GM21390 (cell line): ENCODE measurements around the gene P2RX6.

Experiments used
- ATAC-seq: cut with Tn5 transposase; IDR thresholded peaks from one replicate; pipeline ENCODE4 v1.9.1; 2021; ENCODE audit not compliant: unreplicated experiment

P2RX6 gene

DNA sequence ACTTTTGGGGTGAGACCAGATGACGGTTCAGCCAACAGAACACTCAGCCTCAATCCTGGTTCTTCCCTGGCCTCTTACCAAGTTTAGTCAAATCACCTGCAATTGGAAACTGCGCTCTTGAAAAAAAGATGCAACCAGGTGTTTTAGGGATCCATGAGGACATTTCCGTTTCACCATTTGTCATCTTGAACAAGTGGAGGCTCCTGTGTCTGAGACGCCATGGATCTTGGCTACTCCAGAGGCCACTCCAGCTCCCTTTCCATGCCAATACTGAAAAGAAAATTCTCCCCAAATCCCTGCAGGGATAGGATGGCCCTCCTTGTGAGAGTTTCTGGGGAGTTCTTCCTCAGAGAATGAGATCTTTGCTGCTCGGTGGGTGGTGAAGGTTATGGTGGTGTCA, 58.5 kb downstream of the P2RX6 start:
- ATAC-seq, result no peak

DNA sequence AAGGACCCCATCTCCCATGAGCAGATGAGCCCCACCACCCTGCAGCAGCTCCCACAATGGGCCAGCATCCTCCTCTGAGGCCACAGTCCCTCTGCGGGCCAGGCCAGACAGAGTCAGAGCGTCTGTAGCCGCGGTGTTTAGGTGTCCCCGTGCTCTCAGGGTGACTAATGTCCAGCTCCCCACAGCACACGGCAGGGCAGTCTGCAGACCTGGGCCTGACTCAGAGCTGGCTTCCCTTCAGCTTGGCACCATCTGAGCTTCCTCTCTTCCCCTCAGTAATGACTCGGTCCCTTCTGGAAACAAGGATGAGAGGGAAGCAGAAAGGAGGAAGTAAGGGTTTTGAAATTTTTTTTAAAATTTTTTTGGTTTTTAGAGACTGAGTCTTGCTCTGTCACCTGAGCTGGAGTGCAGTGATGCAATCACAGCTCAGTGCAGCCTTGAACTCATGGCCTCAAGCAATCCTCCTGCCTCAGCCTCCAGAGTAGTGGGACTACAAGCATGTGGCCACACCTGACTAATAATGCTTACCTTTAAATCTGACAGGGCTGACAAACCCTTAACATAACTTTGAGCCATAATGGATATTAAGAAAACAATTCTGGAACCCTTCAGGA, 59.2 kb downstream of the P2RX6 start:
- no peak for ATAC-seq

DNA sequence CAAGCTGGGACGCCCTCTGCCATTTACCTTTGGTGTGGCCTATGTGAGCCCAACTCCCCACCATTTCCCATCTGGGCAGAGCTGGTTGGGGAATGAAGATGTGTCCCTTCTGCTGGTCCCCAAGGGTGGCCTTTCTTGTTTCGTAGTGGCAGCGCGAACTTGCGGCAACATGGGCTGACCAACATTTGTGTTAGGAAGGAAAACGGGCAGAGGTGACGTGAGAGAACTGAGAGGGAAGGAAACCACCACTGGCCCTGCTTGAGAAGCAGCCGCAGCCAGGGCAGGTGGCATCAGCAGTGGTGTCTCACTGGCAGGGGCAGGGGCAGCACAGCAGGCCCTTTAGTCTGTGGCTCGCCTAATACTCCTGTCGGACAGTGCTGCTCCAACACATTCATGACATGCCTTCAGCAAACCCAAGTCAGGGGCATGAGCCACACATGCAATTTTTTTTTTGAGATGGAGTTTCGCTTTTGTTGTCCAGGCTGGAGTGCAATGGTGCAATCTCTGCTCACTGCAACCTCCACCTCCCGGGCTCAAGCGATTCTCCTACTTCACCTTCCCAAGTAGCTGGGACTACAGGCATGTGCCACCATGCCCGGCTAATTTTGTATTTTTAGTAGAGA, 60.7 kb downstream of the P2RX6 start:
- ATAC-seq, result no peak

DNA sequence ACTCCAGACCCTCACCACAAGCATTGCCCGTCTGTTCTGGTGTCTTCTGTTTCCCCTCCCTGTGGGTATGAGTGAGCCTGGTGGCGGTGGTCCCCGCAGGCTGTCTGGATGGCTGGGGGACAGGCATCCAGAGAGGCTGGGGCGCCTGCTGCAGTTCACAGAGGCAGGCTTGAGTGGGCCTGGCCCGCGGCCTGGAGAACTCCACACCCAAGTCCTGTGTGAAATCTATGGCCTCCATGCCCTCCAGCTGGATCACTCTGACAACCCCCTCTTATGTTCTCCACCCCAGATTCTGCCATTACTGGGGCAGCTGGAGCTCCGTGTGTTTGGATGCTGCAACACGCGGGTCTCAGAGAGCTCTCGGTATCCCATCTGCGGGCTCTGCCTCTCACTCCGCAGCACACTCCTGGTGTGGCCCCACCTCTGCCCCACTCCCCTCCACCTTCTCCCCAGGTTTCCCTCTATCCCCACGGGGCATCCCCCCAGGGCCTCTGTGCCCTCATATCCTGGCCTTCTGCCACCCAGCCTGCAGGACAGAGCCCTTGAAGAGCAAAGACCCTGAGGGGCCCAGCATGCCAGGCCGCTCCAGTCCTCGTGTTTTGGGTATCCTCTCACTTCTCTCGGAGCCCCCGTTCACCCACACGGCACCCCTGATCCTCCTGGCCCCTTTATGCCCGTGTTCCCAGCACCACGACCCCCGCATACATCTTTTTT, 62.1 kb downstream of the P2RX6 start:
- no peak for ATAC-seq
